ENCODE results near the gene C14orf93. TPM values are rescaled to one million over a fixed set of nuclear protein-coding genes. Genes with fewer than 3 reads are reported as not detected.

C14orf93 gene
- total and polyA plus RNA-seq, 9 of the 15 experiments (the other 6 are each of a cell fraction or from before 2014, with no cell fraction given): 2.2 to 22.4 (median 16.1) TPM

DNA sequence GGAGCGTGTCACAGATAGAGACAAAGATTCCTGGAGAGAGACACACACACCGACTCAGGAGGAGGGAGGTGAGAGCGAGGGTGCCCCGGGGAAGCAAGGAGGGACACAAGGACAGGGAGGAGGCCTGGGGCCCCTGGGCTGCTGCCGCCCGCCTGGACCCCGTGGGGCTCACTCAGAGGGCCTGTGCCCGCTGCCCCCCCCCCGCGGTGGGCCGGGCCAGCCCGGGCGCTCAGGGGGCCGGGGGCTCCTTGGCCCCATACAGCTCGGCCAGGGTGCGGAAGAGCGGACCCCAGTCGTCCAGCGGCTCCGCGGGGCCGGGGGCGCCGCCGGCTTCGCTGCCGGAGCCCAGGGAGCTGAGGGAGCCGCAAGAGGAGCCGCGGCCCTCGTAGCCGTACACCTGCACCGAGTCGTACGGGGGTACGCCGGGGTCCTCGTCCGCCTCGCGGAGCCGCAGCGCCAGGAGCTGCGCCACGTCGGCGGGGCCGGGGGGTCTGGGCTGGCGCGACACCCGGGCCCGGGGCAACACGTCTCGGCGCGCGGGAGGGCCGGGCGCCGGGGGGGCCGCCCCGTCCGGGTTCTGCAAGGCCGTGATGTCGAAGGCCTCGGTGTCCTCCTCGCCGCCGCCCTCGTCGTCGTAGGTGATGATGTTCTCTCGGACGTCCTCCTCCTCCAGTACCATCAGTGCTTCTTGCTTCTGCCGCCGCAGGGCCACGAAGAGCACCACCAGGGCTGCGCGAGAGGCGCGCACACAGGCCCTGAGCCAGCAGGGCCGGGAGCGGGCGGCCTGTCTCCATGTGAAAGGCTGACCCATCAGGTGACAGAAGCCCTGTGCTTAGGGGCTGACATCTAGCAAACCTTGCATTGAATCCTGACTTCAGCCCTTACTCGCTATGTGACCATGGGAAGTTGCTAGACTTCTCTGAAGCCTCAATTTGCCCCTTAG, 38.1 kb upstream of the C14orf93 start (continued):
- TF ChIP-seq ARHGAP35 (IDR thresholded peaks at IDR 0.05; ENCODE audit: partially characterized antibody) (no peak), CBX2 (IDR thresholded peaks at IDR 0.05; ENCODE audit: insufficient read depth, low read length, poor library complexity, severe bottlenecking) (no peak)

DNA sequence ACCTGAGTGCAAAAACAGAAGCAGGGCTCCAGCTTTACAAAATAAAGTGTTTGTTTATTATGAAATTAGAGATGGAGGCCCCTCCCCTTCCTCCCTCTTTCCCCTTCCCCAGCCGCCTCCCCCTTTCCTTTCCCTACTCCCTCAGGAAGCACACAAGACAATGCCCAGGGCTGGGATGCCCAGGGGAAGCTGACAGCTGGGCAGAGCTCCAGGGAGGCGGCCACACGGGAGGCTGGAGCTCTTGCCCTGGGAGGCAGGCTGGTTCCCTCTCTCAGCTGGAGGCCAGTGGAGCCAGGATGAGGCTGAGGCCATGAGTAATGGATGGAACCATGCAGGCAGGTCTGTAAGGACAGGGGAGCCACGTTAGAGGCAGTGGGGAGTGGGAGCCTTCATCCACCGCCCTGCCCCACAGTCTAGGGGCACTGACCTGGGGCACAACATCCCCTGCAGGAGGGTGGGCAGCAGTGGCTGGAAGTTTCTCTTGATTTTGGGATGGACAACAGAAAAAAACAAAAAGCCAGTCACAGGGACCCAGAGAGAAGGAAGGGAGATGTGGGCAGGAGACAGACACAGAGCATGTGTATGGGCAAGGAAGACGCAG, 37.2 kb upstream of the C14orf93 start:
- no TSS peak for BruUV-seq (replicated peaks)
- no peaks in the 10 kb centered on the region for H3K9me3 ChIP-seq (replicated peaks; ENCODE audit: control insufficient read depth, insufficient read depth, low read depth, low read length)
- ChIA-PET POLR2A (interaction anchor here (0.6 kb wide), 1 partner anchor 13 kb away, joined by 5 read pairs; the partner anchor contains the start of gene PSMB5), CTCF (ENCODE audit: low intra/inter-chr PET ratio) (no interaction called here)
- ATAC-seq (no peak), DNase-seq (ENCODE audit: extremely low read depth in 1 of 4, low spot score in 3 of 4) (no peak), FAIRE-seq (no peak)
- H2AFZ ChIP-seq (ENCODE audit: low read depth, low read length): no peak overlapping the region
- intact Hi-C loops (cut with micrococcal nuclease) (no loop called here), in situ Hi-C loops (cut with MboI) (no loop called here)
- H3K9ac ChIP-seq (ENCODE audit: insufficient read depth in 1 of 2, low read depth in 2 of 2, low read length in 2 of 2): 0 out of 4 replicates have a peak overlapping the region, but pooled peaks of 1 of the 2 experiments have one; percentile 15
- no peak overlapping the region for H3K4me2 ChIP-seq (ENCODE audit: insufficient read depth, low read length)
- H3K9me1 ChIP-seq (ENCODE audit: control insufficient read depth, insufficient read depth, low read length): no peaks in the 10 kb centered on the region
- H3K27ac ChIP-seq (ENCODE audit: extremely low read depth, low read depth, low read length): no peak overlapping the region
- peaks cover 15 to 33% of the 10 kb centered on the region in 2 experiments for H3K4me1 ChIP-seq (replicated peaks in 1 of 2; ENCODE audit: control insufficient read depth in 2 of 2, insufficient read depth in 2 of 2, low read length in 2 of 2)
- no peaks in the 10 kb centered on the region for H3K27me3 ChIP-seq (ENCODE audit: control insufficient read depth in 2 of 2, insufficient read depth in 2 of 2, low read length in 2 of 2)
- H3K36me3 ChIP-seq (ENCODE audit: control insufficient read depth, insufficient read depth, low read length): peaks cover 3% of the 10 kb centered on the region; the same call in 1 of the 3 replicates
- no peaks in the 10 kb centered on the region for H3K79me2 ChIP-seq (ENCODE audit: control insufficient read depth, insufficient read depth, low read length)
- H3K4me3 ChIP-seq: no peak overlapping the region
- H4K20me1 ChIP-seq (replicated peaks; ENCODE audit: control insufficient read depth, insufficient read depth, low read length): no peaks in the 10 kb centered on the region
- 52% methylated on average over 6 of the region's 6 CpGs for WGBS (ENCODE audit: insufficient coverage, low coverage, missing lambda C conversion rate)
- TF ChIP-seq STAT5A (IDR thresholded peaks at IDR 0.05; ENCODE audit: borderline replicate concordance, low read length): no peak
- TF ChIP-seq, protein P1, sequence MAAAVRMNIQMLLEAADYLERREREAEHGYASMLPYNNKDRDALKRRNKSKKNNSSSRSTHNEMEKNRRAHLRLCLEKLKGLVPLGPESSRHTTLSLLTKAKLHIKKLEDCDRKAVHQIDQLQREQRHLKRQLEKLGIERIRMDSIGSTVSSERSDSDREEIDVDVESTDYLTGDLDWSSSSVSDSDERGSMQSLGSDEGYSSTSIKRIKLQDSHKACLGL (CRISPR knock-in tag; IDR thresholded peaks at IDR 0.05; ENCODE audit: borderline replicate concordance, poor library complexity, severe bottlenecking): no peak
- TF ChIP-seq, protein P2, sequence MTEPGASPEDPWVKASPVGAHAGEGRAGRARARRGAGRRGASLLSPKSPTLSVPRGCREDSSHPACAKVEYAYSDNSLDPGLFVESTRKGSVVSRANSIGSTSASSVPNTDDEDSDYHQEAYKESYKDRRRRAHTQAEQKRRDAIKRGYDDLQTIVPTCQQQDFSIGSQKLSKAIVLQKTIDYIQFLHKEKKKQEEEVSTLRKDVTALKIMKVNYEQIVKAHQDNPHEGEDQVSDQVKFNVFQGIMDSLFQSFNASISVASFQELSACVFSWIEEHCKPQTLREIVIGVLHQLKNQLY (CRISPR knock-in tag; conservative IDR thresholded peaks at IDR 0.05): no peak
- TF ChIP-seq SRSF9 (IDR thresholded peaks at IDR 0.05; ENCODE audit: borderline replicate concordance, low read depth, low read length): no peak
- TF ChIP-seq, protein P3, sequence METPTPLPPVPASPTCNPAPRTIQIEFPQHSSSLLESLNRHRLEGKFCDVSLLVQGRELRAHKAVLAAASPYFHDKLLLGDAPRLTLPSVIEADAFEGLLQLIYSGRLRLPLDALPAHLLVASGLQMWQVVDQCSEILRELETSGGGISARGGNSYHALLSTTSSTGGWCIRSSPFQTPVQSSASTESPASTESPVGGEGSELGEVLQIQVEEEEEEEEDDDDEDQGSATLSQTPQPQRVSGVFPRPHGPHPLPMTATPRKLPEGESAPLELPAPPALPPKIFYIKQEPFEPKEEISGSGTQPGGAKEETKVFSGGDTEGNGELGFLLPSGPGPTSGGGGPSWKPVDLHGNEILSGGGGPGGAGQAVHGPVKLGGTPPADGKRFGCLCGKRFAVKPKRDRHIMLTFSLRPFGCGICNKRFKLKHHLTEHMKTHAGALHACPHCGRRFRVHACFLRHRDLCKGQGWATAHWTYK (CRISPR knock-in tag; IDR thresholded peaks at IDR 0.05): no peak
- no peak for TF ChIP-seq EP300 (IDR thresholded peaks at IDR 0.05; ENCODE audit: low read length)
- TF ChIP-seq GATAD2A (IDR thresholded peaks at IDR 0.05): no peak
- TF ChIP-seq RCOR1 (IDR thresholded peaks at IDR 0.05; ENCODE audit: borderline replicate concordance in 1 of 2, low read depth in 2 of 2, low read length in 2 of 2): no peak
- no peak for TF ChIP-seq RBM39 (optimal IDR thresholded peaks at IDR 0.05; ENCODE audit: low read depth, low read length)
- TF ChIP-seq, protein P4, sequence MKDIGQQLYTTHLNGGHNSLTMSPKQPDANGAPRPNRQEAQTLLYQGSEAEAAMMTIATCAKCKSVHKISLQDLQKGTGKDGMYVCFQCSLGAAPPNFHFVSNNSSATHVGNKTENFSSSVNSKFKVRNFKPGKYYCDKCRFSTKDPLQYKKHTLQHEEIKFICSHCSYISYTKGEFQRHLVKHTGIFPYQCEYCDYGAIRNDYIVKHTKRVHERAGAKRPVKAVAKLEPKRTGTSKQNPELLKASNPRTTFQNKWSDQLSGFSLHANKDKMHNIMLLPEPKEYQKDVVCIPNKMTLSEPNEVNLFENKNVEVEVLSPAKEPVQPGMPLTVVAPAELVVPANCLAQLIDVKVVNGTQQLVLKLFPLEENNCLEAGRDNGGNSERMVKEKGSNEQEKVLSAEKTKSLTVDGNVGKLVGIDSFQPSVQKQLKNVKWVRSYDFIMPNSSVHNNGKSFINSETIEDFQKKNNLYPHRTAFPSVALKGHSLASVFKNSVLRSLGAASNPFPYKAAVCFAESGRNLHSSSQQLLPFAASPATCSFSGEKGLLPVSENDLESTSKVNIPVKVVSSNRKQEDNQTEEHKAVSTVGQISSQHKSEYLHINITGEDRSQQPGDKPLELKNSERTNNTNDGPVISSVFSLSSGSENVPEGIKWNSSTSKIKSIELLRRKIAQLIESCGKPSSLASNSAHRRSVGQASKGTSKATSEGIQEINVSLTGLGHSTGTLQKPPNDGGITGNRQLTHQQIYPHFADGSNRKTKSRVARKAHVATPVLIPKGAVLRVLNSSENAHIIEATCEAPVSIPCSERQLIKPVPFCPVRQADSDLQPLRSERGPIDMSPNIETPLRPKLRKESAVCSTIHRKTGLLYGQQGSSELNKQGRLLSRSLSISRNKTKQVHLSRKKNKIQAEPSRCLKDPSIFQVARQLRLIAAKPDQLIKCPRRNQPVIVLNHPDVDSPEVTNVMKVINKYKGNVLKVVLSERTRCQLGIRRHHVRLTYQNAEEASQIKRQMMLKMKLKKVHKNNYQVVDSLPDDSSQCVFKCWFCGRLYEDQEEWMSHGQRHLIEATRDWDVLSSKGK (CRISPR knock-in tag; IDR thresholded peaks at IDR 0.05): no peak
